GM19395 (cell line): ENCODE results near the gene DBN1.
"Not testable (repeated sequence)": the region's sequence is repeated elsewhere in the genome, so short reads cannot be mapped to it uniquely, and the experiment has no call there.

ENCODE experiments used
- ATAC-seq: cut with Tn5 transposase; IDR thresholded peaks from one replicate; pipeline ENCODE4 v1.9.1; 2021; ENCODE audit warnings: mild to moderate bottlenecking, moderate library complexity; ENCODE audit not compliant: unreplicated experiment

DBN1 gene

GRCh38 chr5:177491983-177492746 is 18.7 kb upstream of the DBN1 start:
- ATAC-seq = no peak

DNA sequence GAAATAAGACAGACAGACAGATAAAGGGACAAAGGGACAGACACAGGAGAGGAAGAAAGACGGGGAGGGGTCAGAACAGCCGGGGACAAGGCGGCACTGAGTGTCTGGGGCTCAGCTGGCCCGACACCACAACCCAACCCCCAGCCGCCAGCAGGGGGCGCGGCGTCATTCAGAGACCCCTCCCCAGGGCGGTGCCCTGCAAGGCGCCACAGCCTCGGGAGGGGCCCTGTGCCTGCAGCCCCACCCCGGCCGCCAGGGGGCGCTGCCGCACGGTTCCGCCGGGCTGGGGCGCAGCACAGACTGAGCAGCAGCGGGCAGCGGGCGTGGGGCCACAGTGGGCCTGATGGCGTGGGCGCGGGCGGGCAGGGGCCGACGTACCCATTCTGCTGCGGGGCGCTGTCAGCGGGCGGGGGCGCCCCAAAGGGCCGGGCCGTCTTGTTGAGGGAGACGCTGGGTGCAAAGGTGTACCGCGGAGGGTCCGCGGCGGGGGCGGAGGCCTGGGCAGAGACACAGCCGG is 18.1 kb upstream of the DBN1 start:
- no peak for ATAC-seq

DNA sequence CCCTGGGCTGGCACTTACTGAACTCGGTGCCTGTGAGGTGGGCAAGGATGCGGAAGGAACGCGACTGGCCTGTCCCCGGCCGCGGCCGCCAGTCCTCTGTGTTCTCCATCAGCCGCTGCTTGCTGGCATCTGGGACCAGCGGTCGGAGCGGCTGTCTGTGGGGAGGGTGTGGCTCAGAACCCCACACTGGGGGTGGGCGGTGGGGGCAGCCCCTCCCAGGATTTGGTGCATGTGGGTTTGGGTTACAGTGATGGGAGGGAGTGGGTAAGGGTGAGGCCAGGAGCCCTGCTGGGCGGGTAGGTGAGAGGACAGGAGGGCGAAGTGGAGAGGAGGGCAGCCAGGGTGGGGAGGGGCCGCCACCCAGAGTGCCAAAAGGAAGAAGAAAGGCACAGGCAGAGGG is 17.6 kb upstream of the DBN1 start:
- no peak for ATAC-seq

- ATAC-seq = no peak
These were observed 17.0 kb upstream of the DBN1 start for GRCh38 chr5:177490311-177490991.

GRCh38 chr5:177489119-177489716 is 15.8 kb upstream of the DBN1 start:
- ATAC-seq = no peak

DNA sequence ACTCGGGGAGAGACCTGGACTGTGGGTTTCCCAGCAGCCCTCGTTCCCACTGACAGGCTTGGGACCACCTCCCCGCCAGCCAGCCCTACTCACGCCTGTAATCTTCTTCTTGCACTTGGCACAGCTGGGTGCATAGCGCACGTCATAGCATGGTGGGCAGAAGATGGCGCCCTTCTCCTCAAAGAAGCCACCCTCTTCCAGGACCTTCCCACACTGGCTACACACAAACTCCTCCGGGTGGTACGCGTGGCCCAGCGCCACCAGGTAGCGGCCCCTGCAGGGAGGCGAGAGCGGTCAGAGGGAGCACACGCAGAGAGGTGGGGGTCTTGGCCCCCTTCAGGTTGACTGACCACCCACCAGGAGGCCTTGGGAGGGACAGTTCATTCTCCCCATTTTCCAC is 14.5 kb upstream of the DBN1 start:
- no peak for ATAC-seq

DNA sequence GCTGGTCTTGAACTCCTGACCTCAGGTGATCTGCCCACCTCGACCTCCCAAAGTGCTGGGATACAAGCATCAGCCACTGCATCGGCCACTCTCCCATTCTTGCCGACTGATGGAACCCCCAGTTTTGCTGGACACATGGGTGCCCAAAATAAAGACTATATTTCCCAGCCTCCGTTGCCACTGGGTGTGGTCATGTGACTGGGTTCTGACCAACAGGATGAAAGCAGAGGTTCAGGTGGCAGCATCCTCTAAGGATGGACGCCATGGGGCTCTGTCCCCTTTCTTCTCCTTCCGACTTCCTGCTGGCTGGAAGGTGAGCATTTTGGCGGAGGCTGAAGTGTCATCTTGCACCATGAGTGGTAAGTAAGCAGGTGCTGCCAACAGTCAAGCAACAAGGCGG is 13.7 kb upstream of the DBN1 start:
- ATAC-seq = no peak

DNA sequence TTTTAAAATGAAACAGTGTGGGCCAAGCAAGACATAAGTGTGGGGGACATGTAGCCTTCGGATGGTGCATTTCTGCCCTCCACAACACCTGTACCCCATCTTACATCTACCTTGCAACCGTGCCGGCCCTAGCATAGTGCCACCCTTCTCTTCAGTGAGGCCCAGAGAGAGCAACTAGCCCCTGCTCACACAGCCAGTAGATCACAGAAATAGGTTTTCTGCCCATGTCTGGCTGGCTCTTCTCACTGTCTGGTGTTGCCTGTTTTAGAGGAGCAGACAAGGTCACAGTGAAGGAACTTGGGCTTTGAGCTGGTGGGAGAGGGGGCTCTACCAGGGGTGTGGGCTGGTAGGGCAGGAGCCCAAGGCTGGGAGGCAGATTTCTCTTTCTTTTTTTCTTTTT is 12.8 kb upstream of the DBN1 start:
- ATAC-seq = no peak

GRCh38 chr5:177485753-177486152 is 12.3 kb upstream of the DBN1 start:
- not testable (repeated sequence) for ATAC-seq

DNA sequence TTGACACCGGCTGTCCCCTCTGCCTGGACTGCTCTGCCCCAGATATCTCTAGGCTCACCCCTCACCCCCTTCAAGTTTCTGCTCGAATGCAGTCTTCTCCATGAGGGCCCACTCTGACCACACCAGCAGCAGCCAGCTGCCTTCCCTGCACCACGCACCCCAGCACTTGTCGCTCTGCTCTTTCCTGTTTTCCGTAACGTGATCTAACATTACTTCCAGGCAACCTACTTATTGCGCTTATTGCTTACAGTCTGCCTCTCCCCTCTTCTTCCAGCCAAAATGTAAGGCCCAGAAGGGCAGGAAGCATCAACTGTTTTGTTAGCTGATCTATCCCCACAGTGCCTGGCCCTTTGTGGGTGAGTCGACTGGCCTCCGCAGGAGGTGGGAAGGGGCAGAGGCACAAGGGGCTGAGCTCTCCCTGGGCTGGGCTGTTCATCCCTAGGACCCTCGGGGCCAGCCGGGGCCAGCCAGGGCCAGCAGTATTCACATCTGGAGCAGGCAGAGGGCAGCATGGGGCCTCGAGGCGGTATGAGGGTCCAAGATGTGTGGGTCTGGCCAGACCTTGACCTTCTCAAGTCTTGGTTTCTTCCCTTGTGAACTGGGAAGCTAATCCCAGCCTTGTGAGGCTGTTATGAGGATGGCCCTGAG is 11.6 kb upstream of the DBN1 start:
- ATAC-seq = no peak

GRCh38 chr5:177483994-177484901 is 10.8 kb upstream of the DBN1 start:
- ATAC-seq = no peak

DNA sequence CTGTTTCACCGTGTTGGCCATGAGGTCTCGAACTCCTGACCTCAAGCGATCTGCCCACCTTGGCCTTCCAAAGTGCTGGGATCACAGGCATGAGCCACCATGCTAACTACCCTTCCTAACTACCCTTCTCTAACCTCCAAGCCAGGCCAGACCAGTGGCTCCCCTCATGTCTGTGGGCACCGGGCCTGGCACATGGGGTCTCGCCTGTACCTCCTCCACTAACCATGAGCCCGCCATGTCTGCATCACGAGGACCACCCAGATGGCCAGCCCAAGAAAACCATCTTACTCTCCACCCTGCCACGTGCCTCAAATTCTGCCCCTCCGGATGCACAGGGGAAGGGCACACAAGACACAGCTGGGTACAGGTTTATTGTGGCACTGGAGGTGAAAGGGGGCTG is 9.6 kb upstream of the DBN1 start:
- ATAC-seq = no peak

DNA sequence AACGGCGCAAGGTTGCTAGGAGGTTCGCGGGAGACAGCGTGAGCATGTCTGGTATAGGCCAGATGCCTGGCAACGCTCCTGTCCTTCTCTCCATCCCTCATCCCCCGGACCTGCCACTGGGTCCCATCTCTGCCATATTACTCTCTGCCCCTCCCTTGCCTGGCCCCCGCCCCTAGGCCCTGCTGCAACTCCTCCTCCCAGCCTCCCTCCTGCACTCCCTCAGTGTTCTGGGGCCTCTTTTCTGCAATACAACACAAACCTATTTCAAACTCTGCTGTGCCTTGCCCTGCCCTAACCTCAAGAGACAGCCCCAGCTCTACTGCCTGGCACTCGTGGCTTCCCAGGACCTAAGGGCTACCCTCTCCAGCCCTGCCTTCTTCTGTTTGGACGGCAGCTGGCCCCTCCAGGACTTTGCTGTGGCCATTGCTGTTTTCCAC is 8.9 kb upstream of the DBN1 start:
- no peak for ATAC-seq

DNA sequence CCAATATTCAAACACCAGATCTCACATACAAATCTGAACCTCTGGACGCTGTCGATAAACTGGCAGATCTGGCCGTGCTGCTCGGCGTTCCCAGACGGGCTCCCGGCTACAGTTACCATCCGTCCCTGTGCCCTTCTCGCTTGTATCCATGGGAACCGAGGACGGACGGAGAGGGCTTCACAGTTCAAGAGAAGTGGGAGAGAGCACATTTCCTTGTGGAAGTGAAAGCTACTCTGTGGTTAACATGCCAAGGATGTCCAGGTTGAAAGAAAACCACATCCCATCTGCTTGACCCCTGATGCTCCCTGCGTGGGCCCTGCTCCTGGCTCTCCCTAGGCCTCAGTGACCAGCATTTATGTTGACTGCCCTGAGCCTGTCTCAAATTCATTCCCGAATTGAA is 6.3 kb upstream of the DBN1 start:
- no peak for ATAC-seq

DNA sequence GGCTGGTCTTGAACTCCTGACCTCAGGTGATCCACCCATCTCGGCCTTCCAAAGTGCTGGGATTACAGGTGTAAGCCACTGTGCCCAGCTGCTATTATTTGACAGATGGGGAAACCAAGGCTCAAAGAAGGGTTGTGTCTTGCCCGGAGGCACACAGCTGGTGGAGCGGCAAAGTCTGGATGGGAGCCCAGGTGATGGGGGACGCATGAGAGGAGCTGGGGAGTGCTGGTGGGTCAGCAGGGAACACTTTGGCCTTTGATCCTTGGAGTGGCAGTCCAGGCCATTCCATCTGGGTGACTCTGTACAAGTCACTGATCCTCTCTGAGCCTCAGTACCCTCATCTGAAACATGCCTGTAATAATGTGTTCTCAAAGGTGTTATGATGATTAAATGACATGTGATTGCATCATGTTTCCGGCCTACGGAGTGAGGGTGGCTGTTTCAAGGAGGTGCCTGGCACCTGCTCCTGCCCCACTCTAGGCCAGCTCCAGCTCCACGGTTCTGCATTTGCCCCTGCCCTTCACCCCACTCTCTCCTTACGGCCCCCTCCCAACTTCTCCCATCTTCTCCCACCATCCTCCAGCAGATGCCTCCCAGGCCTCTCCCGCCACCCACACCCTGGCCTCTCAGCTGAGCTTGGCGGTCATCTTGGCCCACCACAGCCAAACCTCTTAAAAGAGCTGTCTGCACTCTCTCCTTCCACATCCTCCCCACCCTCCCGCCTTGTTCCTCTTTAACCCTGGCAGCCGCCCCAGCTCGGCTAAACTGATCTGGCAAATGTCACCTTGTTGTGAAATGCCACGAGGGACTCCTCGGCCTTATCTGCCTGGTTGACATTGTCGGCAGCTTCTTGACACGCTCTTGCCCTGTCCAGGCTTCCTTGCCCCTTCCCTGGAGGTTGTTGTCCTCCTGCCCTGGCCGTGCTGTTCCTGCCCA is 5.5 kb upstream of the DBN1 start:
- no peak for ATAC-seq

GRCh38 chr5:177477701-177478477 is 4.5 kb upstream of the DBN1 start:
- ATAC-seq = no peak

GRCh38 chr5:177476531-177477233 is 3.2 kb upstream of the DBN1 start:
- ATAC-seq = no peak
